Measurements from ENCODE around the gene HERPUD1. TPM values are rescaled to one million over a fixed set of nuclear protein-coding genes. Genes with fewer than 3 reads are reported as not detected.
A peak's percentile ranks its signal among the peaks of the same experiment; 100 is the strongest.

The HERPUD1 gene
- total and polyA plus RNA-seq, 9 of the 15 experiments (the other 6 are each of a cell fraction or from before 2014, with no cell fraction given) = 14.2 to 60.7 (median 37.4) TPM

GRCh38 chr16:56941856-56942331, 10.0 kb downstream of the HERPUD1 start (continued):
- no peak for TF ChIP-seq ATF3 (IDR thresholded peaks at IDR 0.05)
- TF ChIP-seq ATF3 (CRISPR knock-in tag; conservative IDR thresholded peaks at IDR 0.05) = no peak
- TF ChIP-seq POLR2AphosphoS5 (IDR thresholded peaks at IDR 0.05; ENCODE audit: control insufficient read depth, insufficient read depth, low read depth, low read length) = peak; percentile 19; the same call in 1 of the 2 replicates
- no peak for TF ChIP-seq U2AF1 (optimal IDR thresholded peaks at IDR 0.05; ENCODE audit: low read depth, low read length)
- TF ChIP-seq CTBP1 (IDR thresholded peaks at IDR 0.05; ENCODE audit: borderline replicate concordance) = no peak
- no peak for TF ChIP-seq BRF1 (IDR thresholded peaks at IDR 0.05; ENCODE audit: borderline replicate concordance, extremely low read depth, insufficient read length)
- TF ChIP-seq PYGO2 (tag; IDR thresholded peaks at IDR 0.05) = no peak
- TF ChIP-seq ZNF143 (CRISPR knock-in tag; IDR thresholded peaks at IDR 0.05) = no peak
- TF ChIP-seq ILF3 (IDR thresholded peaks at IDR 0.05; ENCODE audit: borderline replicate concordance) = peak; percentile 81; the same call in 1 of the 2 replicates
- no peak for TF ChIP-seq ZNF584 (CRISPR knock-in tag; IDR thresholded peaks at IDR 0.05; ENCODE audit: low read depth)
- TF ChIP-seq CTCF (IDR thresholded peaks at IDR 0.05 in 2 of 3, conservative IDR thresholded peaks at IDR 0.05 in 1 of 3; ENCODE audit: insufficient read depth in 2 of 3, low read depth in 1 of 3, low read length in 3 of 3) = no peak
- TF ChIP-seq ESRRB (CRISPR knock-in tag; IDR thresholded peaks at IDR 0.05; ENCODE audit: borderline replicate concordance) = no peak
- TF ChIP-seq ZFPM2 (CRISPR knock-in tag; IDR thresholded peaks at IDR 0.05) = no peak
- TF ChIP-seq ZNF239 (CRISPR knock-in tag; IDR thresholded peaks at IDR 0.05) = no peak
- TF ChIP-seq TCF15 (CRISPR knock-in tag; IDR thresholded peaks at IDR 0.05) = no peak
- peak; percentile 76; the same call in 1 of the 2 replicates for TF ChIP-seq THRB (CRISPR knock-in tag; conservative IDR thresholded peaks at IDR 0.05)
- no peak for TF ChIP-seq ZNF449 (CRISPR knock-in tag; IDR thresholded peaks at IDR 0.05)
- TF ChIP-seq KHSRP (IDR thresholded peaks at IDR 0.05) = peak; percentile 64
- TF ChIP-seq SP2 (IDR thresholded peaks at IDR 0.05; ENCODE audit: extremely low read depth, low read depth, low read length, poor library complexity, severe bottlenecking) = no peak
- TF ChIP-seq SAFB (IDR thresholded peaks at IDR 0.05; ENCODE audit: borderline replicate concordance, low read depth, low read length) = no peak
- TF ChIP-seq WHSC1 (IDR thresholded peaks at IDR 0.05; ENCODE audit: low read length) = no peak
